NT2/D1 (cell line): ENCODE results near the gene PIK3CD.

Source experiments
- SUZ12 ChIP-seq: IDR thresholded peaks from 2 replicates; pipeline ENCODE4 v1.6.1; 2011; ENCODE audit not compliant: insufficient read length, insufficient read depth; ENCODE audit errors: extremely low read depth
- YY1 ChIP-seq: IDR thresholded peaks from 2 replicates; pipeline ENCODE4 v1.6.1; 2011; ENCODE audit not compliant: insufficient read length, insufficient read depth
- ZNF274 ChIP-seq: IDR thresholded peaks from 2 replicates; pipeline ENCODE4 v1.6.1; 2011; ENCODE audit warnings: mild to moderate bottlenecking, low read depth, low read length

DNA sequence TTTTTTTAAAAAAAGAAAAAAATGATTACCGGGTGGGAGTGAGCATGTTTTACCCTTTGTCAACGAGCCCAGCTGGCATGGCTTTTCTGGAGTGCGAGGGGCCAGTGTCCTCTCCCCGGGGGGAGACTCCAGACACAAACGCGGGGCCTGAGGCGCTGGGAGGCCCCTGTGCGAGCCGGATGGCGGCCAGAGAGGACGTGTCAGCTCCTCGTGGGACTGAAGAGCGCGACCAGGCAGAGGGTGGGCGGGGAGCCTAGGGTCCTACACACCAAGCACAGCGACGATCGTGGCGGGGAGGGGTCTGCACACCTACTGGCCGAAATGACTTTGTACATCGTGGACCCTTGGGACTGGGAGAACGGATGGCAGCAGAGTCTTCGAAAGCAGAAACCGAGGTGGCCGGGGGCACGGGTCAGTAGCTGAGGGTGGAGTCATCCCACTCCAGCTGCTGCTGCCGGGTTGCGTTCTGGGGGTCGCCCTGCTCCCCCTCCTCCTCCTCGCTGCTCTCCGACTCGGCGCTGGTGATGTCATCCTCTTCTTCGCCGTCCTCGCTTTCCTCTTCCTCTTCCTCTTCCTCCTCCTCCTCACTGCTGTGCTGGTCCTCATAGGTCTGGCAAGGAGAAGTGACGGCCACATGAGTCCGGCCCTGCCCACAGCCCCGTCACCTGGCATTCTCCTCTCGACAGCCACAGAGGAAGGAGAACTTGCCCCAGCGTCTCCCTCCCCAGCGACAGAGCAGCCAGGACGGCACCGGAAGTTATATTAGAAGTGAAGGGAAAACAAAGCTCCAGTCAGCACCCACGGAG, 78.8 kb downstream of the PIK3CD start:
- TF ChIP-seq YY1 (no peak), SUZ12 (no peak), ZNF274 (no peak)
